Endothelial cell of umbilical vein (primary cell): ENCODE data around the gene DGCR6L. TPM values are rescaled to one million over a fixed set of nuclear protein-coding genes. Genes with fewer than 3 reads are reported as not detected.
"Not testable (repeated sequence)": the region's sequence is repeated elsewhere in the genome, so short reads cannot be mapped to it uniquely, and the experiment has no call there.

Experiments used
- BruUV-seq: library from RNA; stranded (reverse); fragments of 400-500 nt; replicated peaks from 2 replicates; lab custom pipeline; 2021; lab: Mats Ljungman, UMichigan
- CTCF ChIA-PET: fragments of 300-600, 350-600 bp; sonication (Branson Sonifier 250); formaldehyde crosslinking; loops from one replicate; lab custom pipeline; 2021; ENCODE audit warnings: antibody characterized with exemption, inconsistent platforms; lab: Charles Lee
- POLR2A ChIA-PET: fragments of 300-600, 350-600 bp; sonication (Branson Sonifier 250); formaldehyde crosslinking; loops from one replicate; lab custom pipeline; 2021; ENCODE audit warnings: antibody characterized with exemption, inconsistent platforms; lab: Charles Lee
- DNase-seq: peaks from one replicate; pipeline ENCODE4 v3.0.0-alpha.2; 2011; ENCODE audit warnings: low read depth, low spot score
- FAIRE-seq: peaks from 2 replicates; lab custom pipeline; 2011; peaks lifted over from hg19 to GRCh38; lab: Jason Lieb, UNC
- H2AFZ ChIP-seq: 2 replicates; pipeline ENCODE4 v1.6.0; 2012; ENCODE audit warnings: low read depth, low read length, control low read depth, inconsistent platforms
- H3K27ac ChIP-seq: 2 replicates; pipeline ENCODE4 v1.5.1; 2011; ENCODE audit warnings: low read depth, mild to moderate bottlenecking, control low read depth, low read length, moderate library complexity; ENCODE audit not compliant: insufficient read depth
- H3K27me3 ChIP-seq, 2 experiments: 2 replicates each; pipeline versions ENCODE4 v1.6.0 to v1.6.1; 2011; ENCODE audit warnings: low read length in 2 of 2, mixed read lengths in 1 of 2; ENCODE audit not compliant: control insufficient read depth in 2 of 2, insufficient read depth in 2 of 2
- H3K36me3 ChIP-seq, 2 experiments: 2 replicates in 1 of 2; 3 replicates in 1 of 2; pipeline ENCODE4 v1.5.1; 2011; ENCODE audit warnings: low read length in 2 of 2, mild to moderate bottlenecking in 1 of 2, moderate library complexity in 1 of 2; ENCODE audit not compliant: control insufficient read depth in 2 of 2, insufficient read depth in 2 of 2; ENCODE audit errors: extremely low read depth in 1 of 2
- H3K4me1 ChIP-seq: 3 replicates; pipeline ENCODE4 v1.5.1; 2011; ENCODE audit warnings: mild to moderate bottlenecking, low read length; ENCODE audit not compliant: control insufficient read depth, insufficient read depth; ENCODE audit errors: extremely low read depth
- H3K4me2 ChIP-seq: 2 replicates; pipeline ENCODE4 v1.6.1; 2011; ENCODE audit warnings: low read length, control low read depth, mixed read lengths; ENCODE audit not compliant: insufficient read depth
- H3K4me3 ChIP-seq, 3 experiments: fragments of 200-600 bp in 1 of 3; sonication (generic), shearing (Covaris generic) in 1 of 3; replicated peaks in 1 of 3; 2 replicates each; pipeline ENCODE4 v1.5.1; 2011 to 2016; ENCODE audit warnings: control low read depth in 3 of 3, low read length in 3 of 3, mild to moderate bottlenecking in 2 of 3, inconsistent platforms in 1 of 3, low read depth in 1 of 3, moderate library complexity in 1 of 3; ENCODE audit not compliant: insufficient read depth in 1 of 3
- H3K79me2 ChIP-seq: 2 replicates; pipeline ENCODE4 v1.6.0; 2012; ENCODE audit warnings: low read length, inconsistent platforms; ENCODE audit not compliant: control insufficient read depth, insufficient read depth
- H3K9ac ChIP-seq: replicated peaks from 2 replicates; pipeline ENCODE3; 2011; ENCODE audit warnings: low read length, control low read depth; ENCODE audit not compliant: insufficient read depth; ENCODE audit errors: extremely low read depth
- H3K9me1 ChIP-seq: replicated peaks from 3 replicates; pipeline ENCODE4 v1.6.0; 2011; ENCODE audit warnings: mild to moderate bottlenecking, low read length; ENCODE audit not compliant: control insufficient read depth, insufficient read depth; ENCODE audit errors: extremely low read depth
- H3K9me3 ChIP-seq: replicated peaks from 2 replicates; pipeline ENCODE4 v1.5.1; 2012; ENCODE audit warnings: low read length, inconsistent platforms; ENCODE audit not compliant: control insufficient read depth, insufficient read depth
- H4K20me1 ChIP-seq: replicated peaks from 2 replicates; pipeline ENCODE3; 2011; ENCODE audit warnings: mild to moderate bottlenecking, low read length; ENCODE audit not compliant: control insufficient read depth, insufficient read depth; ENCODE audit errors: extremely low read depth
- CTCF ChIP-seq, 2 donors: IDR thresholded peaks; 1 replicate in 1 of 2; 2 replicates in 1 of 2; pipeline ENCODE4 v1.5.1; 2011; ENCODE audit warnings: low read length in 2 of 2, mild to moderate bottlenecking in 2 of 2, moderate library complexity in 2 of 2, control low read depth in 1 of 2, inconsistent platforms in 1 of 2, low read depth in 1 of 2; ENCODE audit not compliant: insufficient read depth in 1 of 2; ENCODE audit errors: extremely low read depth in 1 of 2
- EZH2 ChIP-seq: IDR thresholded peaks from 2 replicates; pipeline ENCODE4 v1.6.1; 2012; ENCODE audit warnings: borderline replicate concordance, low read depth, mild to moderate bottlenecking, moderate library complexity, low read length, inconsistent platforms; ENCODE audit not compliant: severe bottlenecking
- FOS ChIP-seq: IDR thresholded peaks from 2 replicates; pipeline ENCODE4 v1.6.1; 2011; ENCODE audit warnings: mild to moderate bottlenecking, low read length, moderate library complexity, borderline replicate concordance; ENCODE audit not compliant: insufficient read depth
- JUN ChIP-seq: IDR thresholded peaks from 2 replicates; pipeline ENCODE4 v1.6.1; 2011; ENCODE audit warnings: borderline replicate concordance, low read depth; ENCODE audit not compliant: insufficient read length, insufficient read depth
- MAX ChIP-seq: IDR thresholded peaks from 2 replicates; pipeline ENCODE4 v1.6.1; 2011; ENCODE audit not compliant: insufficient read depth, insufficient read length
- MYC ChIP-seq: IDR thresholded peaks from one replicate; pipeline ENCODE4 v1.6.1; 2011; ENCODE audit warnings: mild to moderate bottlenecking, low read depth, low read length
- POLR2A ChIP-seq: IDR thresholded peaks from 2 replicates; pipeline ENCODE4 v1.6.1; 2012; ENCODE audit warnings: low read depth, mild to moderate bottlenecking, control low read depth, low read length
- POLR2AphosphoS5 ChIP-seq: IDR thresholded peaks from 2 replicates; pipeline ENCODE4 v1.6.1; 2012; ENCODE audit warnings: low read depth, mild to moderate bottlenecking, control low read depth, low read length, moderate library complexity; ENCODE audit not compliant: insufficient read depth
- dilution Hi-C: fragments of 300-500 bp; cut with MboI; formaldehyde crosslinking; loops from one replicate; pipeline ENCODE4 v1.15.0; 2019; ENCODE audit warnings: low sequenced_read_pairs; ENCODE audit not compliant: extremely low pct_ligation_motif_present
- intact Hi-C: fragments of 100-400 bp; cut with micrococcal nuclease; formaldehyde crosslinking; loops from one replicate; pipeline ENCODE4 v1.10.0; 2022
- polyA plus RNA-seq, 4 experiments: library from polyadenylated mRNA; depleted of rRNA in 3 of 4; stranded (reverse) in 3 of 4; unstranded in 1 of 4; fragments of >200 nt; gene quantifications; 2 replicates each; pipeline versions ENCODE4 v1.2.1 to v1.2.3, GENCODE V29; 2011 to 2012; ENCODE audit warnings: missing spikeins in 1 of 4
- total RNA-seq: library from RNA; stranded (reverse); gene quantifications from 2 replicates; pipeline ENCODE4 v1.2.3, GENCODE V29; 2021

The DGCR6L gene
- total and polyA plus RNA-seq, 2 donors (not counting 3 experiments of a cell fraction or from before 2014, with no cell fraction given) = 38.0 to 67.5 TPM

- H3K4me3 ChIP-seq, H3K27me3 ChIP-seq, H2AFZ ChIP-seq, H3K9me1 ChIP-seq, dilution Hi-C loops, BruUV-seq, H3K36me3 ChIP-seq, H3K27ac ChIP-seq, DNase-seq, H4K20me1 ChIP-seq, FAIRE-seq, intact Hi-C loops, H3K4me2 ChIP-seq, H3K79me2 ChIP-seq, H3K9ac ChIP-seq, POLR2A ChIA-PET, H3K9me3 ChIP-seq: not testable (repeated sequence)
- TF ChIP-seq CTCF (IDR thresholded peaks at IDR 0.05; ENCODE audit: extremely low read depth in 1 of 2, insufficient read depth in 1 of 2, low read depth in 1 of 2, low read length in 2 of 2) = peak; percentile 50 to 61
- CTCF ChIA-PET = interaction anchor here (1.0 to 1.4 kb wide), 6 partner anchors 11 to 160 kb away, joined by 3 to 6 read pairs (median 4); no protein-coding TSS in a partner anchor
- peaks cover 10% of the 10 kb centered on the region for H3K4me1 ChIP-seq
These were observed 2.3 kb downstream of the DGCR6L start for GRCh38 chr22:20317402-20318042.

GRCh38 chr22:20316844-20317401 is 2.9 kb downstream of the DGCR6L start:
- ChIA-PET CTCF (interaction anchor here (1.0 to 1.4 kb wide), 6 partner anchors 11 to 160 kb away, joined by 3 to 6 read pairs (median 4); no protein-coding TSS in a partner anchor), POLR2A (no interaction called here)
- H3K4me3 ChIP-seq = no peak overlapping the region
- TF ChIP-seq EZH2 (no peak), FOS (no peak), MAX (no peak), POLR2AphosphoS5 (no peak), MYC (no peak), POLR2A (no peak), CTCF (IDR thresholded peaks at IDR 0.05; ENCODE audit: extremely low read depth in 1 of 2, insufficient read depth in 1 of 2, low read depth in 1 of 2, low read length in 2 of 2) (no peak), JUN (no peak)
- no peaks in the 10 kb centered on the region for H3K36me3 ChIP-seq
- H2AFZ ChIP-seq = no peak overlapping the region
- FAIRE-seq (no peak), DNase-seq (no peak)
- peaks cover 10% of the 10 kb centered on the region for H3K4me1 ChIP-seq
- no peaks in the 10 kb centered on the region for H3K9me3 ChIP-seq
- intact Hi-C loops (no loop called here), dilution Hi-C loops (no loop called here)
- no peaks in the 10 kb centered on the region for H4K20me1 ChIP-seq
- H3K9ac ChIP-seq = no peak overlapping the region
- no peak overlapping the region for H3K27ac ChIP-seq
- H3K79me2 ChIP-seq = peaks cover 9% of the 10 kb centered on the region
- no peak overlapping the region for H3K4me2 ChIP-seq
- H3K9me1 ChIP-seq = no peaks in the 10 kb centered on the region
- no TSS peak for BruUV-seq
- H3K27me3 ChIP-seq = no peaks in the 10 kb centered on the region
